Measurements from ENCODE around the gene AMIGO3. TPM values are rescaled to one million over a fixed set of nuclear protein-coding genes. Genes with fewer than 3 reads are reported as not detected.

Gene AMIGO3
- total and polyA plus RNA-seq, 10 of the 15 experiments (the other 5 are each of a cell fraction or from before 2014, with no cell fraction given), result 0.07 to 1.3 (median 0.44) TPM; not detected in 3

- no peak for TF ChIP-seq CEBPZ (IDR thresholded peaks at IDR 0.05; ENCODE audit: low read depth, low read length)
- peak in 1 of 2 experiments; percentile 63; a peak in 2 of 3 replicates for TF ChIP-seq EGR1 (IDR thresholded peaks at IDR 0.05; ENCODE audit: borderline replicate concordance in 1 of 2, low read depth in 2 of 2, low read length in 2 of 2)
- TF ChIP-seq SIX5 (IDR thresholded peaks at IDR 0.05; ENCODE audit: low read depth, low read length, severe bottlenecking), result no peak
- TF ChIP-seq, protein P1, sequence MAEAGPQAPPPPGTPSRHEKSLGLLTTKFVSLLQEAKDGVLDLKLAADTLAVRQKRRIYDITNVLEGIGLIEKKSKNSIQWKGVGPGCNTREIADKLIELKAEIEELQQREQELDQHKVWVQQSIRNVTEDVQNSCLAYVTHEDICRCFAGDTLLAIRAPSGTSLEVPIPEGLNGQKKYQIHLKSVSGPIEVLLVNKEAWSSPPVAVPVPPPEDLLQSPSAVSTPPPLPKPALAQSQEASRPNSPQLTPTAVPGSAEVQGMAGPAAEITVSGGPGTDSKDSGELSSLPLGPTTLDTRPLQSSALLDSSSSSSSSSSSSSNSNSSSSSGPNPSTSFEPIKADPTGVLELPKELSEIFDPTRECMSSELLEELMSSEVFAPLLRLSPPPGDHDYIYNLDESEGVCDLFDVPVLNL (IDR thresholded peaks at IDR 0.05; ENCODE audit: low read depth, low read length), result 0 out of 2 replicates have a peak, but pooled peaks have one; percentile 17
- no peak for TF ChIP-seq ETV6 (conservative IDR thresholded peaks at IDR 0.05 in 1 of 2, IDR thresholded peaks at IDR 0.05 in 1 of 2; ENCODE audit: borderline replicate concordance in 1 of 2, low read depth in 1 of 2)
- no peak for TF ChIP-seq MTA3 (IDR thresholded peaks at IDR 0.05; ENCODE audit: borderline replicate concordance, low read length)
- TF ChIP-seq SMARCA5 (IDR thresholded peaks at IDR 0.05), result 0 out of 2 replicates have a peak, but pooled peaks have one; percentile 49
- TF ChIP-seq, protein P2, sequence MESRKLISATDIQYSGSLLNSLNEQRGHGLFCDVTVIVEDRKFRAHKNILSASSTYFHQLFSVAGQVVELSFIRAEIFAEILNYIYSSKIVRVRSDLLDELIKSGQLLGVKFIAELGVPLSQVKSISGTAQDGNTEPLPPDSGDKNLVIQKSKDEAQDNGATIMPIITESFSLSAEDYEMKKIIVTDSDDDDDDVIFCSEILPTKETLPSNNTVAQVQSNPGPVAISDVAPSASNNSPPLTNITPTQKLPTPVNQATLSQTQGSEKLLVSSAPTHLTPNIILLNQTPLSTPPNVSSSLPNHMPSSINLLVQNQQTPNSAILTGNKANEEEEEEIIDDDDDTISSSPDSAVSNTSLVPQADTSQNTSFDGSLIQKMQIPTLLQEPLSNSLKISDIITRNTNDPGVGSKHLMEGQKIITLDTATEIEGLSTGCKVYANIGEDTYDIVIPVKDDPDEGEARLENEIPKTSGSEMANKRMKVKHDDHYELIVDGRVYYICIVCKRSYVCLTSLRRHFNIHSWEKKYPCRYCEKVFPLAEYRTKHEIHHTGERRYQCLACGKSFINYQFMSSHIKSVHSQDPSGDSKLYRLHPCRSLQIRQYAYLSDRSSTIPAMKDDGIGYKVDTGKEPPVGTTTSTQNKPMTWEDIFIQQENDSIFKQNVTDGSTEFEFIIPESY (IDR thresholded peaks at IDR 0.05), result no peak
Measured at GRCh38 chr3:49703443-49703927, 16.0 kb downstream of the AMIGO3 start (continued).

Measured in GM12878 (cell line).